RPMI8226 (cell line): ENCODE data around the gene PRX.
"Not testable (repeated sequence)": the region's sequence is repeated elsewhere in the genome, so short reads cannot be mapped to it uniquely, and the experiment has no call there.

Experiments
- DNase-seq: peaks from one replicate; pipeline ENCODE4 v3.0.0-alpha.2; 2015

PRX gene

GRCh38 chr19:40432760-40433159 lies 19.6 kb upstream of the PRX start:
- DNase-seq: not testable (repeated sequence)

DNA sequence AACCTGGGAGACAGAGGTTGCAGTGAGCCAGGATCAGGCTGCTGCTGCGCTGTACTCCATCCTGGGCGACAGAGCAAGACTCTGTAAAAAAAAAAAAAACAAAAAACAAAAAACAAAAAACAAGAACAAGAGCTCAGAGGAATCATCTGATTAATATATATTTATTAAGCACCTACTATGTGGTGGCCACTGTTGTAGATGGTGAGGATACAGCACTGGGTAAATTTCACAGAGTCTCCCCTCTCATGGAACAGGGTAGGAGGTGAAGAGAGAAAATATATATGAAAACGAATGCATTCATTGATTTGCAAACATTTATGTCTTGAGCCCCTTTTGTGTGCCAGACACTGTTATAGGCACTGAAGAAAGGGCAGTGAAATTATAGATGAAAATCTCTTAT lies 18.5 kb upstream of the PRX start:
- no peak for DNase-seq

GRCh38 chr19:40430242-40430641 lies 17.1 kb upstream of the PRX start:
- DNase-seq: not testable (repeated sequence)

GRCh38 chr19:40428197-40428596 lies 15.0 kb upstream of the PRX start:
- not testable (repeated sequence) for DNase-seq

- DNase-seq: peak; percentile 97
Measured at GRCh38 chr19:40425450-40426287, 12.5 kb upstream of the PRX start, which contains the start of gene SERTAD1. Gene SERTAD1, minus strand, starts transcription at chr19:40425992. Its CDS starts 2,446 bp downstream, at chr19:40423546.

GRCh38 chr19:40424637-40425449 lies 11.7 kb upstream of the PRX start:
- no peak for DNase-seq

DNA sequence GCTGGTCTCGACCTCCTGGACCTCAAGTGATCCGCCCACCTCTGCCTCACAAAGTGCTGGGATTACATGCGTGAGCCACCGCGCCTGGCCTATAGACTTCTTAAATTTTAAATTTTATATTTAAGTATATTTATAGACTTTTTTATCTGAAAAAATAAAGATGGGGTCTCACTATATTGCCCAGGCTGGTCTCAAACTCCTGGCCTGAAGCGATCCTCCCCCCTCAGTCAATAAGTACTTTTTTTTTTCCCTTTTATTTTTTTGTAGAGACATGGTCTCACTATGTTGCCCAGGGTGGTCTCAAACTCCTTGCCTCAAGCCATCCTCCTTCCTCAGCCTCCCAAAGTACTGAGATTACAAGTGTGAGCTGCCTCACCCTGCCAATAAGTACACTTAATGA lies 10.8 kb upstream of the PRX start:
- no peak for DNase-seq

DNA sequence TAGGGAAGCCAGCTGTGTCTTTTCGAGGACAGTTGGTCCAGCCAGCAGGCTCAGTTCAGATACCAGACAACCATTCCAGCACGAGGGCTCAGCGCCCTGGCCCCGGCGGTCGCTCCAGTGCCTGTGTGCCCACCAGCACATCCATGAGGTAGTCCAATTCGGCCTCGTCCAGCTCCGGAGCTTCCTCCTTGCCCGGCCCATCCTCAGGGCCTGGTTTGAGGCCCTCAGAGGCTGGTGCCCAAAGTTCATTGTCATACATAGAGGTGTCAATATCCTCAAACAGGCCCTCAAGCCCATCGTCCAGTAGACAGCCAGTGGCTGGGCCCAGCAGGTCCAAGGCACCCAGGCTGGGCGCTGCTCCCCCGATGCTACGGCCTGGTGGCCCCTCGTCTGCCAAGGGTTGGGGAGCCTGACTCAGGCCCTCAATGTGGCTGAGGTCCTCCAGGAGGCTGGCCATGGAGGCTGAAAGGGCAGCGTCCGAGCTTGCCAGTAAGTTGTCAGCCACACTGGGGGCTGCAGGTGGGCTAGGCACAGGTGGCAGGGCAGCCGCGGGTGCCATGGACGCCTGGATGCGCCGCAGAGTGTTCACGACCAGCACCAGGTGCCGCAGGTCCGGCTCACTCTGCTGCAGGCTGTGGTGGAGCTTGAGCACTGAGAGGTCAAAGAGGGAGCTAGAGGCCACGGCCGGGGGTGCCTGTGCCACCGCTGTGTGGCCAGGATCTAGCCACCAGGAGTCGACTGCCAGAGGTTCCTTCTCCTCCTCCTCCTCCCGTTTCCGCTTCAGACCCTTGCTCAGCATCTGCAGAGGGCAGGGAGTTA lies 9.8 kb upstream of the PRX start:
- DNase-seq: no peak

DNA sequence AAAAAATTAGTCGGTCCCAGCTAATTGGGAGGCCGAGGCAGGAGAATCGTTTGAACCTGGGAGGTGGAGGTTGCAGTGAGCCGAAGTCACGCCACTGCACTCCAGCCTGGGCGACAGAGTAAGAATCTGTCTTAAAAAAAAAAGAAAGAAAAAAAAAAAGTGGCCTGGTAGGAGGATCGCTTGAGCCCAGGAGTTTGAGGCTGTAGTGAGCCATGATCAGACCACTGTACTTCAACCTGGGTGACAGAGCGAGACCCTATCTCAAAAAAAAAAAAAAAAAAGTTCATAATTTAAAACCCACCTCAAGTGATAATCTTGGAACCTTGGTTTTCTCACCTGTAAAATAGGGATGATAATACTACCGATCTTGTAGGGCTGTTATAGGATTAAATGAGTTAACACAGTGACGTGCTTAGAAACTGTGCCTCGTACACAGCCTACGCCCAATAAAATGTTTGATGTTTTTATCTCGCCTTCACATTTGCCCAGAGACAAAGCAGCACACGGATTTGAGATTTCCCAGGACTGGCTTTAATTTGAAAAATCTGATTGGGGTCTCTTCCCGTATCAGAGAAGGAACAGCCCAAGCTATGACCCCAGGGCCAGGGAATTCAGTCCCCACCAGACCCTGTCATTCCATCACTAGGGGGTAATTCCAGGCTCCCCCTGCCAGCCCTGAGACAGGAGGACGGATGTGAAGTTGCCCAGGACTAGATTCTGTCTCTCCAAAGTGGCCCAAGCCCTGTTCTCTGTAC lies 9.0 kb upstream of the PRX start:
- DNase-seq: no peak

DNA sequence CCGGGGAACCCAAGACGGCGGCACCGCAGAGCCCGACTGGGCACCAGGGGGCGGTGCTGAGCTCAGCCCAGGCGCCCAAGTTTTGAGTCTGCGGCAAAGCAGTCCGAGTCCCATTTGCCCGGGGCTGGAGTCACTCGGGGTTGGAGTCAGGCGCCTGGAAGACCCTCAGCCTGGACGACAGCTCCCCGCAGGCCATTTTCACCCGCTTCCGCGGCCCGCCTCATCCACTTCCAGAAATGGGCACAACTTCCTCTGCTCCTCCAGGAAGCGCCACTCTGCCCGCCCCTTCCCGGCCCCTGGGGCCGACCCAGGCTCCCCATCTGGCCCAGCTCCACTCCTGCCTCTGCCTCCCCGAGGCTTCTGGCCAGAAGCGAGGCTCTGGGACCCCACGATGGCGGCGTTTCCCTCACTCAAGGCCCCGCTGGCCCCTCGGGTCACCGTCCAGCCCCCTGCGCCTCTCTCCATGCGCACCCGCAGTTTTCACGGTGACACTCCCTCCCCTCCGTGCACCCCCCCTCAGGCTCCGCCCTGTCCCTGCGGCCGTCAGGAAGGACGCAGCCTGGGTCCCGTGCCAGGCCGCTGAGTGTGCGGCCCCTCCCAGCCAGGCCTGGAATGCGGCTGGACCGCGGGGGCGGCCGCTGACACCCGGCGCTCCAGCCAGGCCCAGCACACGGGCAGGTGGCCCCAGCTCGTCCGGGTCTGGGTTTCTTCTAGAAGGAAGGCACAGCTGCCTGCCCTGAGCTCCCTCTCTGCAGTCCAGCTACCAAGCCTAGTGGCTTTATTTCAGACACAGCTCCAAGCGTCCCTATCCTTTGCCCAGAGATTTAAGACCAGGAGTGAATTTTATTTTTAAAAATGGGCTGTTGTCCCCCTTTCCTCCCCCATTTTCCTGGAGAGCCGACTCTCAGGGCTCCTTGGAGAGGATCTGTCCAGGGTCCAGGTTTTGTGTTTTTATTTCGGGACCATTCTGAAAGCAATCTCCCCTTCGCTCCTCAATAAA lies 7.9 kb upstream of the PRX start:
- DNase-seq: peak; percentile 91

GRCh38 chr19:40420451-40420765 lies 7.2 kb upstream of the PRX start:
- no peak for DNase-seq

DNA sequence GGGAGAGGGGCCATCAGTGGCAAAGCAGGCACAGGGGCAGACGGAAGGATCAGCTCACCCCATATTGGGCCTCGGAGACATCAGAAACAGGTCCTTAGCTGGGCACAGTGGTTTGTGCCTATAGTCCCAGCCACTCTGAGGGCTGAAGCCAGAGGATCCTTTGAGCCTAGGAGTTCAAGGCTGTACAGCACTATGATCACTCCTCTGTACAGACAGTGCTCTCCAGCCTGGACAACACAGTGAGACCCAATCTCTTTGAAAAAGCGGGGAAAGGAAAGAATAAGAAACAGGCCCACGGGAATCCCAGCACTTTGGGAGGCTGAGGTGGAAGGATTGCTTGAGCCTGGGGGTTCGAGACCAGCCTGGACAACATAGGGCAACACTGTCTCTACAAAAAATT lies 6.6 kb upstream of the PRX start:
- no peak for DNase-seq

DNA sequence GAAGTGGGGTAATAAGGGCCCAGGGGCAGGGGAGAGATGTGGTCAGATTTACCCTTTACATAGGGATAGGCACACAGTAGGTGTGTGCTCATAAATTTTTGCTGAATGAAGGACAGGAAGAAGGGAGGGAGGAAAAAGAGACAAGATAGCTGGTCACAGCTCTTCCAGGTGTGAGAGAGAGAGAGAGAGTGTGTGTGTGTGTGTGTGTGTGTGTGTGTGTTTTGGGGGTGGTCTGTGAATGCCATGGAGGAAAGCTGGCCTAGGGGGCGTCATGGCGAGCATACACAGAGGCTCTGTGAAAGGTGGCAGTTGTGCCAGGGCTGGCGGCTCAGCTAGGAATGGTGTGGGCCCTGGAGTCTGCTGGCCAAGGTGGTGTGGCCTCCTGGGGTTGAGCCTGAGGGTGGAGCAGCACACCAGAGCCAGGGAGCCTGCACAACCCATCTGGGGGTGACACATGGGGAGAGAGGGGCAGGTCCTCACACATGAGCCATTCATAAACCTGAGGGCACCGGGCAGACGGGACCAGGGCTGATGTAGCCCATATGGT lies 6.0 kb upstream of the PRX start:
- no peak for DNase-seq

DNA sequence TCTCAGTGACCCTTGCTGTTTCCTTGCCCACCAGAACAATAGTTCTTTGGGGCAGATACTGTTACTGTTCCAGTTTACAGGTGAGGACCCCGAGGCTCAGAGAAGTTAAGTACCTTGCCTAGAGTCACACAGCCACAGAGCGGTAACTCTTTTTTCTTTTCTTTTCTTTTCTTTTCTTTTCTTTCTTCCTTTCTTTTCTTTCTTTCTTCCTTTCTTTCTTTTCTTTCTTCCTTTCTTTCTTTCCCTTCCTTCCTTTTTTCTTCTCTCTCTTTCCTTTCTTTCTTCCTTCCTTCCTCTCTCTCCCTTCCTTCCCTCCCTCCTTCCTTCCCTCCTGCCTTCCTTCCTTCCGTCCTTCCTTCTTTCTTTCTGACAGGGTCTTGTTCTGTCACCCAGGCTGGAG lies 4.9 kb upstream of the PRX start:
- DNase-seq: no peak

GRCh38 chr19:40417643-40417981 lies 4.4 kb upstream of the PRX start:
- no peak for DNase-seq

DNA sequence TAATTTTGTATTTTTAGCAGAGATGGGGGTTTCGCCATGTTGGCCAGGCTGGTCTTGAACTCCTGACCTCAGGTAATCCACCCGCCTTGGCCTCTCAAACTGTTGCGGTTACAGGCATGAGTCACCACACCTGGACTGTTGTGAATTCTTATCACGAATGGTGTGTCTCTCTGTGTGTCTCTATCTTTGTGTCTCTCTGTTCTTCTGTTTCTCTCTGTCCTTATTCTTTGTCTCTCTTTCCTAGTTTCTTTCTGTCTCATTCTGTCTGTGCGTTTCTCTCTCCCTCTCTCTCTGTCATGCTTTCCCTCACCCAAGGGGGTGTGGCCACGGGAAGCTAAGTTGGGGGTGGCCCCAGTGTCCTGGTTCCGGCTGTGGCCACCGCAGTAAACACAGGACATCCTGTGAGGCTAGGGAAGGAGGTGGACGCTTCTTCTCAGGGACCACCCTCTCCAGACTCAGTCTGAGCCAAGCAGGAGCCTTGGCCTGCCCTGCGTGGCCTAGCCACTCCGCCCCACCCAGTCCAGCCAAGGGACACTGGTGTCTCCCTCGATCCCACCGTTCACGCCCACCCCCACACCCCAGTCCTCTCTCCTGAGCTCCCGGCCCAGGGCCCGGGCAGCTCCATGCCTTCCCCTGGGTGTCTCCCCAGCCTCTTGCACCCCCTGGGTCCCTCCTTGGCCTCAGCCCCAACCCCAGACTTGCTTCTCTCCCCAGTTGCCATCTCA lies 3.9 kb upstream of the PRX start:
- DNase-seq: peak; percentile 51

- no peak for DNase-seq
Measured at GRCh38 chr19:40415768-40416167, 2.6 kb upstream of the PRX start.

DNA sequence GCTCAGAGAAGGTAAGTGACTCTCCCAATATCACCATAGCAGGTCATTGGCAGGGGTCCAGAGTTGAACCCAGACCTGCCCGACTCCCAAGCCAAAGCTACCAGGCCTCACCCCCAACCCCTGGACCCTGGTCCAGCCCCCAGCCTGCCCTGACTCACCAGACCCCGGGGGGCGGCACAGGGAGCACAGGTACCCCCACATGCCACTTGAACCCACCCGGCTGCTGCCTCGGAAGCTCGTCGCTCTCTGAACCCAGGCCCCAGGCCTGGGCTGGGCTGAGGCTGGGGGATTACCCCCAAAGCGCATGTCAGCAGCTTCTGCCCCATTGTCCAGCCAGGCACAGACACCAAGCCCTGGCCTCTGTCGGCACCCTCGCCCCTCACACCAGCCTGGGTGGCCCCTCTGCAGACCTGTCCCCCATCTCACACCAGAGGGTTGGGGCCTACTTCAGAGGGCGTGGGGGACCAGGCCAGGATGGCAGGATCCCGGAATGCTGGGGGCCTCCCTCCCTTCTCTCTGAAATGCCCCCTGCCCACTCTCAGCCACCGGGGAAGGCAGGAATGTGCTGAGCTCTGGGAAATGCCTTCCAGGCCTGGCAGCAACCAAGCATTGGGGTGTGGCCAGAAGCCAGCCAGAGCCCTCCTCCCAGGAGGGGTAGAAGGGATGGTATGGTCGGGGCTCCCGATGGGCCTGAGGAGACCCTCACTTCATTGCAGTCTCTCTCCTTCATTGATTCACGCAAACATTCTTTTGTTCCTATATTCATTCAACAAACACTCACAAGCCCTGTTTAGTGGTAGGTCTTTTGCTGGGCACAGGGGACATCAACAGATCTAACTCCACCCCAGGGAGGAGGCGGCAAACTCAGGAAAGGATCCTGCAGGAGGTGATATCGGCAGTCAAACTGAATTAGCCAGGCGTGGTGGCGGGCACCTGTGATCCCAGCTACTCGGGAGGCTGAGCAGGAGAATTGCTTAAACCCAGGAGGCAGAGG lies 1.7 kb upstream of the PRX start:
- DNase-seq: no peak

DNA sequence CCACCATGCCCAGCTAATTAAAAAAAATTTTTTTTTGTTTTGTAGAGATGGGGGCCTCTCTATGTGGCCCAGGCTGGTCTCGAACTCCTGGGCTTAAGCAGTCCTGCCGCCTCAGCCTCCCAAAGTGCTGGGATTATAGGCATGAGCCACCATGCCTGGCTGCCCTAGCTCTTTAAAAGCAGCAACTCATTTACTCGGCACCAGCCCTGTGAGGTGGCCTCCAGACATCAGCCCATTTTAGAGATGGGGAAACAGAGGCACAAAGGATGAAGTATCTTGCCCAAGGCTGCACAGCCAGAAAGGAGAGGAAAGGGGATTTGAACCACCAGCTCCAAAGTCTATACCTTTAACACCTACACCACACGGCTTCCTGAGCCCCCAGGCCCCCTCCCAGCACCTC lies 312 bp downstream of the PRX start:
- no peak for DNase-seq
